Vagina (tissue), 2 donors: ENCODE data around the gene POP5. TPM values are rescaled to one million over a fixed set of nuclear protein-coding genes. Genes with fewer than 3 reads are reported as not detected.
A peak's percentile ranks its signal among the peaks of the same experiment; 100 is the strongest.
"Not testable (repeated sequence)": the region's sequence is repeated elsewhere in the genome, so short reads cannot be mapped to it uniquely, and the experiment has no call there.

Experiments used
- DNase-seq, 2 donors: peaks; one replicate each; pipeline ENCODE4 v3.0.0-alpha.2; 2017; ENCODE audit errors: extremely low spot score in 2 of 2
- H3K27ac ChIP-seq: fragments of 200-600 bp; sonication (generic); one replicate; pipeline ENCODE4 v1.5.1; 2019
- H3K27me3 ChIP-seq: fragments of 200-600 bp; sonication (generic); one replicate; pipeline ENCODE4 v1.5.1; 2019
- H3K36me3 ChIP-seq, 2 donors: fragments of 200-600 bp; sonication (generic); one replicate each; pipeline ENCODE4 v1.5.1; 2017 to 2019
- H3K4me1 ChIP-seq: fragments of 200-600 bp; sonication (generic); one replicate; pipeline ENCODE4 v1.5.1; 2019
- H3K4me3 ChIP-seq, 2 donors: fragments of 200-600 bp; sonication (generic); 1 replicate in 1 of 2; 2 replicates in 1 of 2; pipeline ENCODE4 v1.5.1; 2016 to 2019
- H3K9me3 ChIP-seq: fragments of 200-600 bp; sonication (generic); one replicate; pipeline ENCODE4 v1.5.1; 2019
- POLR2A ChIP-seq, 2 donors: fragments of 450-650 bp; IDR thresholded peaks; one replicate each; pipeline ENCODE4 v1.6.1; 2017; ENCODE audit warnings: antibody characterized with exemption in 2 of 2, mild to moderate bottlenecking in 2 of 2, moderate library complexity in 2 of 2
- POLR2AphosphoS5 ChIP-seq, 2 donors: sonication (generic); formaldehyde crosslinking; IDR thresholded peaks; one replicate each; pipeline ENCODE4 v1.9.0; 2017; ENCODE audit warnings: antibody characterized with exemption in 2 of 2, mild to moderate bottlenecking in 2 of 2, low read depth in 1 of 2; ENCODE audit not compliant: insufficient read depth in 1 of 2
- intact Hi-C: fragments of 100-400 bp; cut with DNase I; formaldehyde crosslinking; loops from one replicate; pipeline ENCODE4 v1.15.1; 2023
- total RNA-seq: library from RNA; depleted of rRNA; stranded (reverse); fragments of >200 nt; gene quantifications from one replicate; pipeline ENCODE4 v1.2.3, GENCODE V29; 2016
- TF ChIP-seq, protein P1 (sequence below), 3 experiments: fragments of 450-650 bp in 2 of 3; fragments of 200-600 bp in 1 of 3; sonication (generic) in 1 of 3; IDR thresholded peaks; one replicate each; pipeline ENCODE4 v1.5.1; 2017 to 2019; ENCODE audit warnings: antibody characterized with exemption in 3 of 3, mild to moderate bottlenecking in 2 of 3, moderate library complexity in 2 of 3

POP5 gene
- total RNA-seq, 1 donor from 2014 or later, result 35.6 TPM

GRCh38 chr12:120532701-120533238 is 48.4 kb downstream of the POP5 start:
- no peak overlapping the region for H3K4me3 ChIP-seq
- no peaks in the 10 kb centered on the region for H3K27me3 ChIP-seq
- peaks cover 44% of the 10 kb centered on the region for H3K4me1 ChIP-seq
- H3K27ac ChIP-seq, result no peak overlapping the region
- H3K36me3 ChIP-seq, result peaks cover 0 to 4% of the 10 kb centered on the region in 2 donors
- TF ChIP-seq, protein P1, sequence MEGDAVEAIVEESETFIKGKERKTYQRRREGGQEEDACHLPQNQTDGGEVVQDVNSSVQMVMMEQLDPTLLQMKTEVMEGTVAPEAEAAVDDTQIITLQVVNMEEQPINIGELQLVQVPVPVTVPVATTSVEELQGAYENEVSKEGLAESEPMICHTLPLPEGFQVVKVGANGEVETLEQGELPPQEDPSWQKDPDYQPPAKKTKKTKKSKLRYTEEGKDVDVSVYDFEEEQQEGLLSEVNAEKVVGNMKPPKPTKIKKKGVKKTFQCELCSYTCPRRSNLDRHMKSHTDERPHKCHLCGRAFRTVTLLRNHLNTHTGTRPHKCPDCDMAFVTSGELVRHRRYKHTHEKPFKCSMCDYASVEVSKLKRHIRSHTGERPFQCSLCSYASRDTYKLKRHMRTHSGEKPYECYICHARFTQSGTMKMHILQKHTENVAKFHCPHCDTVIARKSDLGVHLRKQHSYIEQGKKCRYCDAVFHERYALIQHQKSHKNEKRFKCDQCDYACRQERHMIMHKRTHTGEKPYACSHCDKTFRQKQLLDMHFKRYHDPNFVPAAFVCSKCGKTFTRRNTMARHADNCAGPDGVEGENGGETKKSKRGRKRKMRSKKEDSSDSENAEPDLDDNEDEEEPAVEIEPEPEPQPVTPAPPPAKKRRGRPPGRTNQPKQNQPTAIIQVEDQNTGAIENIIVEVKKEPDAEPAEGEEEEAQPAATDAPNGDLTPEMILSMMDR (IDR thresholded peaks at IDR 0.05), result no peak
- H3K9me3 ChIP-seq, result no peaks in the 10 kb centered on the region
- intact Hi-C loops, result no loop called here
- DNase-seq, result no peak

DNA sequence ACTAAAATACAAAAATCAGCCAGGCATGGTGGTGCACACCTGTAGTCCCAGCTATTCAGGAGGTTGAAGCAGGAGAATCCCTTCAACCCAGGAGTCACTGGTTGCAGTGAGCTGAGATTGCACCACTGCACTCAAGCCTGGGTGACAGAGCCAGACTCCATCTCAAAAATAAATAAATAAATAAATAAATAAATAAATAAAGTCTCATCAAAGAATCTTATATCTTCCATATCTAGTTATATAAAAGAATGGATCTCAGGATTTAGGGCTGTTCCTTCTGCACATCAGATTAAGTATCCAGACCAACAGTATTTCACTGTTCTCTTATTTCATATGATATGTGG is 50.8 kb downstream of the POP5 start:
- H3K9me3 ChIP-seq, intact Hi-C loops, H3K27me3 ChIP-seq, H3K36me3 ChIP-seq, DNase-seq: not testable (repeated sequence)
- Histone ChIP-seq H3K4me1 (peaks cover 20% of the 10 kb centered on the region), H3K4me3 (peak overlapping the region; percentile 77 to 78), H3K27ac (peak overlapping the region; percentile 93)

DNA sequence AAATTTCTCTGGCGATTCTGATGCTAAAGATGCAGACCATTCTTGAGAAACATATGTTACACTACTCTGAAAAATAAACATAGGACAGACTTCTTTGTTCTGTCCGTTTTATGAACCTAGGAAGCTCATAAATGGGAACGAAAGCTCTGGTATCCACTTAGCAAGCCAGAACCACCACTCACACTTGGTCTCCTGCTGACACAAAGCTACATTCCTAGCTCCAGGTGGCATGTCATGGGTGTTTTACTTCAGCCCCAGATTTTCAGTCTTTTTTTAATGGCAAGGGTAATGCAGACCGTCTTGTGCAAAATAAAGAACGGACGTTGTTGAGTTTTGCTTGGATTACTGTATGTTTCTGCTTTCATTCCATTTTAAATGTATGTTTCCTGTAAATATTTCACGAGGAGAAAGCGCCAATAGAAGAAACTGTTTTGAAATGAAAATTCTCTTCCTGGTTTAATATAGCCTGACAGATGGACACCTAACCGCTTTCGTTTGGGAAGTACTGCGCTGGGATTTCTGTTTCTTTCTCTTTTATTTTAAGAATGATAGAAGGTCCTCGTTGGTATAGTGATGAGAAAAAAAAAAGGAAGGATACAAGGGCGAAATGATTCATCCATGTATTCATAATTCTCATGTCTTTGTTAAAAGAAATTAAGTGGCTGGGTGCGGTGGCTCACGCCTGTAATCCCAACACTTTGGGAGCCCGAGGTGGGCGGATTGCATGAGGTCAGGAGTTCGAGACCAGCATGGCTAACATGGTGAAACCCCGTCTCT is 51.4 kb downstream of the POP5 start:
- Histone ChIP-seq H3K4me3 (peak overlapping the region; percentile 77 to 78), H3K36me3 (no peaks in the 10 kb centered on the region), H3K9me3 (no peaks in the 10 kb centered on the region), H3K27ac (peak overlapping the region; percentile 93), H3K27me3 (no peaks in the 10 kb centered on the region), H3K4me1 (peaks cover 17% of the 10 kb centered on the region)
- no peak for DNase-seq
- intact Hi-C loops, result no loop called here
- TF ChIP-seq, protein P1 (IDR thresholded peaks at IDR 0.05), result no peak
- TF ChIP-seq POLR2A (IDR thresholded peaks at IDR 0.05) (no peak), POLR2AphosphoS5 (IDR thresholded peaks at IDR 0.05; ENCODE audit: insufficient read depth in 1 of 2, low read depth in 1 of 2) (no peak)

DNA sequence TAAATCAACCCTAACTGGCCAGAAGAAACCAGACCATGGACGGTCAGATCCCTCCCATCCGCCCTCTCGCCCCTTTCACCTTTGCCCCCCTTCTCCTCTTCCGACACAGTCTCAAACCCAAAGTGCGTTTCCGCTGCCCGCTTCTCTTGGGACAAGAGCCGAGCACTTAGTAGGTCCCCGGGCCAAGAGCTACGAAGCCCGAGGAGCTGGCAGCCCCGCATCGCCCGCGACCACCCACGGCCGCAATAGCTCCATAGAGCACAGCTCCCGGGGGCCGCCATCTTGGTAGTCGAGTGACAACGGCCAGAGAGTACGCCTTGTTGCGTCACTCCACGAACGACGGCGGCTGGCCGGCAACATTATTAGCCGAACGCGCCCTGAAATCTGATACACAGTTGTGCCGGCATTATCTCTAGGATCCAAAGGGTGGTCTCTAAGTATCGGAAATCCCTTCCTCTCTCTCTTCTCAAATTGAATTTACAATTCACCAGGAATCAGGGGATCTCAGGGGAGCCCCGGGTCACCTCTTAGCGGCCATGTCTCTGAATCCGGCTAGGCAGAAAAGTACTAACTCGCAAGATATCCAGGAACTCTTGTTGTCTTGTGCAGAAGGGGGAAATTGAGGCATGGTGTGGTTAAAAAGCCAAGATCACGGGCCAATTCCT is 52.2 kb downstream of the POP5 start, which contains the start of gene COQ5:
COQ5 (minus strand) TSS at position 298 of the 665 bp plus-strand sequence; CDS start at position 281, 17 bp downstream.
- H3K4me3 ChIP-seq, result peak within 1 kb of the TSS; percentile 77 to 78
- no peaks in the 10 kb centered on the region for H3K36me3 ChIP-seq
- DNase-seq, result peak in 1 of 2 donors; percentile 91
- no peaks in the 10 kb centered on the region for H3K9me3 ChIP-seq
- intact Hi-C loops, result no loop called here
- H3K4me1 ChIP-seq, result peaks cover 17% of the 10 kb centered on the region
- TF ChIP-seq POLR2AphosphoS5 (IDR thresholded peaks at IDR 0.05; ENCODE audit: insufficient read depth in 1 of 2, low read depth in 1 of 2), result peak; percentile 91 to 92
- TF ChIP-seq, protein P1 (IDR thresholded peaks at IDR 0.05), result no peak
- peak in 1 of 2 donors; percentile 19 for TF ChIP-seq POLR2A (IDR thresholded peaks at IDR 0.05)
- H3K27me3 ChIP-seq, result no peaks in the 10 kb centered on the region
- peak within 1 kb of the TSS; percentile 93 for H3K27ac ChIP-seq

Other genes starting within 250 kb of the POP5 start
- gene MSI1, start 212.2 kb downstream of the POP5 start, total RNA-seq, result 3.7 TPM
- gene COX6A1, start 143.3 kb downstream of the POP5 start, total RNA-seq, result 928 TPM
- gene TRIAP1, start 135.0 kb downstream of the POP5 start, total RNA-seq, result 3.9 TPM
- 15.5 TPM for gene GATC, start 135.0 kb downstream of the POP5 start, total RNA-seq
- 105 TPM for gene SRSF9, start 111.7 kb downstream of the POP5 start, total RNA-seq
- gene DYNLL1, start 85.3 kb downstream of the POP5 start, total RNA-seq, result 318 TPM
- 18.4 TPM for gene COQ5, start 52.2 kb downstream of the POP5 start, total RNA-seq
- 161 TPM for gene RNF10, start 47.0 kb downstream of the POP5 start, total RNA-seq
- gene CABP1, start 59.2 kb upstream of the POP5 start, total RNA-seq, result 0.49 TPM
- 33.1 TPM for gene MLEC, start 105.7 kb upstream of the POP5 start, total RNA-seq
- 16.0 TPM for gene UNC119B, start 129.1 kb upstream of the POP5 start, total RNA-seq
- gene ACADS, start 144.4 kb upstream of the POP5 start, total RNA-seq, result 21.4 TPM